Measurements from ENCODE around the gene OR7C1.
A peak's percentile ranks its signal among the peaks of the same experiment; 100 is the strongest.
"Not testable (repeated sequence)": the region's sequence is repeated elsewhere in the genome, so short reads cannot be mapped to it uniquely, and the experiment has no call there.

The OR7C1 gene

GRCh38 chr19:14784730-14785101 lies 50.3 kb downstream of the OR7C1 start:
- DNase-seq = not testable (repeated sequence)

- not testable (repeated sequence) for DNase-seq
Observed at GRCh38 chr19:14783410-14783998, 51.5 kb downstream of the OR7C1 start.

DNA sequence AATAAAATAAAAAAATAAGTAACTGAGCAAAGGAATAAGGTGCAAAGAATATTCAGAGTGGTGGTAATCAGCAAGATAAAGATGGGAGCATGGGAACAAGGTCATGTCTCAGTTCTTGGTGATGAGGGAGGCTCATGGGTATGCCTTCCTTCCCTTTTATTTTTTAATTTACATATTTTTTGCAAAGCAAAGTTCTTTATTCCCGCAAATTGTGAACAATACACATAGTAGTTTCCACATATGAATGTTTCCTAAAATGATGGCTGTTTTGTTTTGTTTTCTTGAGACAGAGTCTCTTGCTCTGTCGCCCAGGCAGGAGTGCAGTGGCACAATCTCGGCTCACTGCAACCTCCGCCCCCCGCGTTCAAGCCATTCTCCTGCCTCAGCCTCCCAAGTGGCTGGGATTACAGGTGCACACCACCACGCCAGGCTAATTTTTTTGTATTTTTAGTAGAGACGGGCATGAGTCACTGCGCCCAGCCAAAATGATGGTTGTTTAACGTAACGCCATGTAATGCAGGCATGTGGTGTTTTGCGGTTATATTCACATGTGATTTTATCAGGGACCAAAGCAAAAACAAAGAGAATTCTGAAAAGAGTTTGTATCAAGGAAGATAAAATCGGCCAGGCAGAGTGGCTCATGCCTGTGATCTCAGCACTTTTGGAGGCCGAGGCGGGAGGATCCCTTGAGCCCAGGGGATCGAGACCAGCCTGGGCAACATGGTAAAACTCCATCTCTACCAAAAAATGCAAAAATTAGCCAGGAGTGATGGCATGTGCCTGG lies 52.2 kb downstream of the OR7C1 start:
- DNase-seq = no peak

DNA sequence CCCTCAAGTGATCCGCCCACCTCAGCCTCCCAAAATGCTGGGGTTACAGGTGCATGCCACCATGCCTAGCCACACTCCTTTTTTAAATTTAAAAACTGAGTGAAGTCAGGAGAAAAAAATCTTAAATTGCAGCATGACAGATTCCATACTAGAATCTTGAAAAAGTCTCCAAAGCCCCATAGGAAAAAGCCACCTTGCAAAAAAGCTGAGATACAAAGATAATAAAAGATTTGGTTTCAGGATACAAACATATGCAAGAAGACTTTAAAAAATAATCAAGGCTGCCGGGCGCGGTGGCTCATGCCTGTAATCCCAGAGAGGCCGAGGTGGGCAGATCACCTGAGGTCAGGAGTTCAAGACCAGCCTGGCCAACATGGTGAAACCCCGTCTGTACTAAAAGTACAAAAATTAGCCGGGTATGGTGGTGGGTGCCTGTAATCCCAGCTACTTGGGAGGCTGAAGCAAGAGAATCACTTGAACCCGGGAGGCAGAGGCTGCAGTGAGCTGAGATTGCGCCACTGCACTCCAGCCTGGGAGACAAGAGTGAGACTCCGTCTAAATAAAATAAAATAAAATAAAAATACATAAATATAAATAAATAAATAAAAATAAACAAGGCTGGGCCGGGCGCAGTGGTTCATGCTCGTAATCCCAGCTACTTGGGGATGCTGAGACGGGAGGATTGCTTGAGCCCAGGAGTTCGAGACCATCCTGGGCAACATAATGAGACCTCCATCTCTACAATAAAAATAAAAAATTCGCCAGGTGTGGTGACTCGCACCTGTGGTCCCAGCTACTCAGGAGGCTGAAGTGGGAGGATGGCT lies 53.1 kb downstream of the OR7C1 start:
- not testable (repeated sequence) for DNase-seq

DNA sequence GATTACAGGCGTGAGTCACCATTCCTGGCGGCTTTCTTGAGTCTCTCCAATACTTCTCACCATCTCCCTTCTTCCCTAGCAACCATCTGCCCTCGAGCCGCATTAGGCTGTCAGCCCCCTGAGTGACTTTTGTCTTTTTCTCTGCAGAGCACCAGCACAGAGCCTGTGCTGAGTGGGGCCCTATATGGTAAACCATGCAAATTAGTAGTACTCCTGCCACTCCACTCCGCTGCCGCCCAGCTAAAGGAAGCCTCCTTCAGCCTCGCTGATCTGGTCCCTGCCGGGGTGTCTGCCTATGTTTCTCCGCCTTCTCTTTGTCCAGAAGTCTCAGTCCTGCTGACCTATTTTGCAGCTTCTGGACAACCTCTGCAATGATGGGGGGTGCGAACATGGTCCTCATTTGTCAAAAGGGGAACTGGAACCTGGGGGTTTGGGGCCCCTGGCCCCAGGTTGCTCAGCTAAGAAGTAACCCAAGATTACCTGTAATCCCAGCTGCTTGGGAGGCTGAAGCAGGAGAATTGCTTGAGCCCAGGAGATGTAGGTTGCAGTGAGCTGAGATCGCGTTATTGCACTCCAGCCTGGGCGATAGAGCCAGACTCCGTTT lies 54.3 kb downstream of the OR7C1 start:
- not testable (repeated sequence) for DNase-seq

DNA sequence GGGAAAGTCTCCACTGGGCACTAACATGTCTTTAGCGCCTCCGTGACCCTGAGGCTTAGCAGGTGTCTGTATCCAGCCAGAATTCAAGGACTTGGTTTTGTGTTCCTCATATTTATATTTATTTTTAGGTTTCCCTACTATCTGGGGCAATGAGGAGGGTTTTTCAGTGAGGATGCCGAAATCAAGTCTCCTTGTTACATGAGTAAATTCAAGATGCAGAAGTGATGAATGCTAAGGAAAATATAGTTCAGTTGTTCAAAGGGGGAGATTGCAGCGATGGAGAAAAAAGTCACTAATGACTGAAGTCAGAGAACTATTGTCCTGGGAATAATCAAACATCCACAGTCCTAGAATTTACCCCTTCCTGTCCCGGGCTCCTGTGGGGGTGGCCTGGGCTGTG lies 55.8 kb downstream of the OR7C1 start:
- DNase-seq = no peak

GRCh38 chr19:14778110-14778845 lies 56.7 kb downstream of the OR7C1 start, which contains the start of gene ADGRE2:
Gene ADGRE2, minus strand, starts transcription at chr19:14778560. Its CDS starts 1,804 bp downstream, at chr19:14776756.
- not testable (repeated sequence) for DNase-seq

GRCh38 chr19:14777645-14778044 lies 57.3 kb downstream of the OR7C1 start:
- not testable (repeated sequence) for DNase-seq

- no peak for DNase-seq
Observed at GRCh38 chr19:14775869-14776586, 59.0 kb downstream of the OR7C1 start.

DNA sequence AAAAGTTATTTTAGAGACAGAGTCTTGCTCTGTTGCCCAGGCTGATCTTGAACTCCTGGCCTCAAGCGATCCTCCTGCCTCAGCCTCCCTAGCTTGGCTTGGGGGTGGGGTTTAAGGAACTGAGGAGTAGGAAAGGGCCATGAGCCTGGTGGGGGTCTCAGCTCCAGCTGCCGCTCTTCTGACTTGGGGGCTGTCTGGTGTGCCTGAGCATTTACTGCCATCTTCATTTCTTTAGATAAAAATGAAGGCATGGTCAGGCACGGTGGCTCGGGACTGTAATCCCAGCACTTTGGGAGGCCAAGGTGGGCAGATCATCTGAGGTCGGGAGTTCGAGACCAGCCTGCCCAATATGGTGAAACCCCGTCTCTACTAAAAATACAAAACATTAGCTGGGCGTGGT lies 59.7 kb downstream of the OR7C1 start:
- not testable (repeated sequence) for DNase-seq

DNA sequence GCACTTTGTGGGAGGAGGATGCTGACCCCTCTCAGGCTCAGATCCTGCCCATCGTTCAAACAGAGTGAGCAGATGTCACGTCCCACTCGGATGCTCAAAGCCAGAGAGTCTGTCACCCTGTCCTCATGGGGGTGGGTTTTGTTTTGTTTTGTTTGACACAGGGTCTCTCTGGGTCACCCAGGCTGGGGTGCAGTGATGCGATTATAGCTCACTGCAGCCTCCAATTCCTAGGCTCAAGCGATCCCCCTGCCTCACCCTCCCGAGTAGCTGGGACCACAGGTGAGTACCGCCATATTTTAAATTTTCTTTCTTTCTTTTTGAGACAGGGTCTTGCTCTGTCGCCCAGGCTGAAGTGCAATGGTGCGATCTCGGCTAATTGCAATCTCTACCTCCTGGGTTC lies 60.6 kb downstream of the OR7C1 start:
- no peak for DNase-seq

DNA sequence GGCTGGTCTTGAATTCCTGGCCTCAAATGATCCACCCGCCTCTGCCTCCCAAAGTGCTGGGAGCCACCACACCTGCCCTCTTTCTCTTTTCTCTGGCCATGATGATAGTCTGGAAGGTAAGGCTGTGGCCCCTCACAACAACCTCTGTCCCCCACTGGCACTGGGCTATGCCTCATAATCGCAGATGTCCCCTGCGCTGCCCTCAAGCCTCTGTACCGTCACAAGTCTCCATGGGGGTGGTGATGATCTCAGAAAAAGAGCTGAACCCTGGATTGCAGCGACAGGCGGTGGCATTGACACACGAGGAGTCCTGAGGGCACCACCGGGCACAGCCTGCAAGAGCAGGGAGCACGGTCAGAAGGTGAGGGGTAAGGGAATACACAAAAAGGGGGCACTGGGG lies 61.3 kb downstream of the OR7C1 start:
- DNase-seq = not testable (repeated sequence)

- DNase-seq = no peak
Observed at GRCh38 chr19:14772995-14773394, 62.0 kb downstream of the OR7C1 start.

DNA sequence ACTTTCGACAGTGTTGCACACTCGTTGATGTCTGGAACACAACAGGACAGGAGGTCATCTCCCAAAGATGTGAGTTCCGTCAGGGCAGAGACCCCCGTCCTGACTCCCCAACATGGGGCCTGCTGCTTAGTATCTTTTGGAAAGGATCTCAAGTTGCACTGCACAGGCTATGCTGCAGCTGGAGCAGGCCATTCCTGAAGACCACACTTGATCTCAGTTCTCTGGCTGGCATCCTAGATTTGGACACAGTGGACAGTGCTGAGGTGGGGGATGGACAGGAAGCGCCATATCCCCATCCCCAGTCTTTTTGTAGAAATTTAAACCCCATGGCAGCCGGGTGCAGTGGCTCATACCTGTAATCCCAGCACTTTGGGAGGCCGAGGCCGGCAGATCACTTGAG lies 62.5 kb downstream of the OR7C1 start:
- no peak for DNase-seq

DNA sequence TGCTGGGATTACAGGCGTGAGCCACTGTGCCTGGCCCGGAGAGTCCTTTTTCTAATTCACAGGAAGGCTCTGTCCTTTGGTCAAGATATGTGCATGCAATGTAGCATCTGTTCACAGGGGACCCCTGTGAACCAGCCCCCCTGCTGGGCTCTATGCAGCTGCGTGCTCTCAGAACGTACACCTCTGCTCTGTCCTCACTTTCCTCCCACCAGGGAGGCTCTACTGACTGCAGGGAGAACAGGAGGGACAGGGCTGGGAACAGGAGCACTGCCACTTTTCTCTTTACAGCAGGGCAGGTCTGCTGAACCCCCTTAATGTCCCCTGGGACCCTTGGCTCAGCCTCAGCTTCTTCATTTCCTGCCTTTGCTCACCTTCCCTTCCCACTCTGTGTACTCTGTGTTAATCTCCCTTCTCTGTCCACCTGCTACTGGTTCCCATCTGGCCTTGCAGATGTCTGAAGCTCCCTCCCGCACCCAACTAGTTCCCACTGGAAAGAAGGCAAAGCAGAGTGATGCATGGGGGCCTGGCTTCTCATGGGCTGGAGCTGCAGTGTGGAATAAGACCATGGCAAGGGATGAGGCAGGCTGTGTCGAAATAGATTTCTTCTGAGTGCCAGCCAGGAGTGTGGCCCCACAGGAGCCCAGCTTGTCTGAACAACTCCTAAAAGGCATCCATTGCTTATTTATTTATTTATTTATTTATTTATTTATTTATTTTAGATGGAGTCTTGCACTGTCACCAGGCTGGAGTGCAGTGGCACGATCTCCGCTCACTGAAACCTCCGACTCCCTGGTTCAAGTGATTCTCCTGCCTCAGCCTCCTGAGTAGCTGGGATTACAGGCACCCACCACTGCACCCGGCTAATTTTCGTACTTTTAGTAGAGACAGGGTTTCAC lies 63.8 kb downstream of the OR7C1 start:
- DNase-seq = peak; percentile 63

DNA sequence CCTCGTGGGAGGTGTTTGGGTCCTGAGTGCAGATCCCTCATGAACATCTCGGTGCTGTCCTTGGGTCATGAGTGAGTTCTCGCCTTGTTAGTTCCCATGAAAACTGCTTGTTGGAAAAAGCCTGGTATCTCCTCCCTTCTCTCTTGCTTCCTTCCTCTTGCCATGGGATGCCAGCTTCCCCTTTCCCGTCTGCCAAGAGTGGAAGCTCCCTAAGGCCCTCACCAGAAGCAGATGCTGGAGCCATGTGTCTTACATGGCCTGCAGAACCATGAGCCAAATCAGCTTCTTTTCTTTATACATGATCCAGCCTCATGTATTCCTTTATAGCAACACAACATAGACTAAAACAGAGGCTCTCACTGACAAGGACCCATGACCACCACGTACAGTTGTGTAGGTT lies 64.8 kb downstream of the OR7C1 start:
- DNase-seq = no peak

- no peak for DNase-seq
Observed at GRCh38 chr19:14769201-14769600, 65.8 kb downstream of the OR7C1 start.

GRCh38 chr19:14768001-14768400 lies 67.0 kb downstream of the OR7C1 start:
- no peak for DNase-seq

GRCh38 chr19:14767466-14767971 lies 67.5 kb downstream of the OR7C1 start:
- no peak for DNase-seq

GRCh38 chr19:14765841-14766240 lies 69.1 kb downstream of the OR7C1 start:
- not testable (repeated sequence) for DNase-seq
